ENCODE measurements around the gene L1CAM.
"Not testable (repeated sequence)": the region's sequence is repeated elsewhere in the genome, so short reads cannot be mapped to it uniquely, and the experiment has no call there.

The L1CAM gene

DNA sequence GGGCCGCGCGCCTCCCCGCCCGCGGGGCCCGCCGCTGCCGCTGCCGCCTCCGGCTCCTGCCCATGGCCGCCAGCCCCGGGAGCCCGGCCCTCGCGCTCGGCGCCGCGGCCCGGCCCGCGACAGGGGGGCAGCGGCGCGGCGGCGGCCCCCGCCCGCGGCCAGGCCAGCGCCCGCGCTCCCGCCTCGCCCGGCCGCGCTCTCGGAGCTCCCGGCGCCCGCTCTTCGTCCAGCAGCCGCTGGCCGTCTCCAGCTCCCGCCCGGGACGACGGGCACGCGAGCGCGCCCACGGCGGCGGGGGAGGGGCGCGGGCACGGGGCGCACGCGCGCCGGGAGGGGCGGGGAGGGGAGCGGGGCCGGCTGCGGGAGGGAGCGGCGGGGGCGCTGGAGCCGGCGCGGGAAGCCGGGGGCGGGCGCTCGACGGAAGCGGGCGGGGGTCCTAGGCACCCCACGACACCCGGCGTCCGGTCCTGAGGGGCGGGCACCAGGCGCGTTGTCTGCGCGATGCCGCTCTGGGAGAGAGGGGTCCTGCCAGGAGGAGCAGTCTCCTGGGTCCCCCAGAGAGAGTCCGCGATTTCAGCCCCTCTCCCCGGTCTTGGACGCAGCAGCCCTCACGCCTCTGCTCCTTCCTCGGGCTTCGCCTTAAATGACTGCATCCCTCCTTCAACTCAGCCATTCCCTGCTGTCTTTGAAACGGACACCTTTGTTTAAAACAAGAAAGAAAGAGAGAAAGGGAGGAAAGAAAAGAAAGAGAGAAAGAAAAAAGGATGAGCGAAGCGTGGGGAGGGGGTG lies 55.1 kb downstream of the L1CAM start:
- no peak for DNase-seq (ENCODE audit: low read depth in 4 of 4, low spot score in 1 of 4)

DNA sequence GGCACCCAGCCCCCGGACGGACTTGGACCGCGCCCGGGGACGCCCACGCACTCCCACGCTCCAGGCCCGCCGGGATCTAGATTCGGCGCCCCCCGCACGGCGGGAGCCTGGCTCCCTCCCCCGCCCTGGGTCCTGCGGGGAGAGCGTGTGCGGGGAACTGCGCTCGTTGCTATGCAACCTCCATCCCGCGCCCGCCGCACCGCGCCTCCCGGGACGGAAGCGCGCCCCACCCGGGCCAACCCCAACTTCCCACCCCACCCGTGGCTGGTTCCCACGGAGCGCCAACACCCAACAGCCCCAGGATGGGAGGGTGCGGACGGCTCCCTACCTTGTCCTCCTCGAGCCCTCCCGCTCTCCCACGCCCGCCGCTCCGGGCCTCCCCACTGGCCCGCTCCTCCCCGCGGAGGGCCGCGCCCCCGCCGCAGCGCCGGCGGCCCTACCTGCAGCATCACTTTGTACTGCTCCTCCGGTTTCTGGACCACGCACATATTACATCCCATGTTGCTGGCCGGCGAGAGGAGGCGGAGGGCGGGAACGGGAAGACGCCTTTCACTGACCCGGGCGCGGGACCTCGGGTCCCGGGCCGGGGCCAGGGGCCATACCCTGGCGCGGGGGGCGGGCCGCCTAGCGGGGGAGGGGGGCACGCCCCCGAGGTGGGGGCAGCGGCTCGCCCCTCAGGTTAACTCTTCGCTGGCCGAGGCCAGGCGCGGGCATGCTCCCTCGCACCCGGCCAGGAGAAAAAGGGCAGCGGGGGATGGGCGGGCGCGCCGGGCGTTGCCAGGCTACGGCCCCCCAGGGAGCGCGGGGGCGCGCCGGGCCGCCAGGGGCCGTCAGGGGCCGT lies 56.0 kb downstream of the L1CAM start, which contains the start of gene PDZD4:
Gene PDZD4, minus strand, starts transcription at position 746 of the 841 bp plus-strand sequence. Its CDS starts 246 bp downstream, at position 500.
- no peak for DNase-seq (ENCODE audit: low read depth in 4 of 4, low spot score in 1 of 4)

DNA sequence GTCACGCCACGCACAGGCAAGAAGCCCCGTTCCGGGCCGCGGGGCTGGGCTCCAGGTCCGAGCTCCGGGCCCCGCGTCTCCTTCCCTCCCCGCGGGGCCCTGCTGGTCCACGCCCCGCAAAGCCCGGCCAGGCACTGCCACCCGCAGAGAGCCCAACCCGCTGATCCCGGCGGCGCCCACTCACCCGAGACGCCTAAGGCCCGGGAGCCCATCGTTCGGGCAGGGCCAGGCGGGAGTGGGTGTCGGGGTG lies 56.5 kb downstream of the L1CAM start:
- no peak for DNase-seq (ENCODE audit: low read depth in 4 of 4, low spot score in 1 of 4)

DNA sequence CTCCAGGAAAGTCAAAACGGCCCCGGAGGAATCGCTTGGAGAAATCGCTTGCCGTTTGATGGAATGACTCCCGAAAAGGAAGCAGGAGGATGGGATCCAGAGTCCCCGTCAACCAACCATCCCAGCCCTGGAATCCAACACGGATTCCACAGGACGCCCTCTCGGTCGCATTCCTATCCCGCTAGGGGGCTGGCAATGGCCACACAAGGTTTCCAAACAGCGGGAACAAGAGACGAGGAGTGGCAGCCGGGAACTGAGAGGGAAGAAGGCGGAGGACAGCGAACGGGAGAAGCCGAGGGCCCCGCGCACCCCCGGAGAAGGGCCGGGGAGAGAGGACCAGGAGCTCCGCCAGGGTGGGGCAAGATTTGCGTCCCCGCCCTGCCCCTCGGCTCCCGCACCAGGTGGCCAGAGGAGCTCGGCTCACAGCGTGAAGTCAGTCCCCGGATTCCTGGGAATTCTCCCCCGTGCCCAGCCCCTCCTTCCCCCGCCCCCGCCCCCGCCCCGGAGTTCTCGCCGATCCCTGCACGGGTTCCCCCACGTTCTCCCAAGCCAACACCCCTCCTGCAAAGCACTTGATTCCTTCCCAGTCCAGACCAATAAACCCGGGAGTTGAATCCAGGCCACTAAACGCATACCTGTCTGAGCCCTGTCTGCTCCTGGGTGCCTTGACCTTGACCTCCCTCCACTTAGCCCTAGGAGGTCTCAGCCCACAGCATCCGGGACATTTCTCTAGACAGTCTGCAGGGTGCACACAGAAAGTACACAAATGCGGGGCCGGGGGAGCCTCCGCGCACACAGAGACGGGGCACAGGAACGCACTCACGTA lies 57.0 kb downstream of the L1CAM start:
- no peak for DNase-seq (ENCODE audit: low read depth in 4 of 4, low spot score in 1 of 4)

- DNase-seq (ENCODE audit: low read depth in 4 of 4, low spot score in 1 of 4) = no peak
These were observed 57.7 kb downstream of the L1CAM start for GRCh38 chrX:153828308-153828707.

- no peak for DNase-seq (ENCODE audit: low read depth in 4 of 4, low spot score in 1 of 4)
These were observed 58.1 kb downstream of the L1CAM start for GRCh38 chrX:153827903-153828302.

DNA sequence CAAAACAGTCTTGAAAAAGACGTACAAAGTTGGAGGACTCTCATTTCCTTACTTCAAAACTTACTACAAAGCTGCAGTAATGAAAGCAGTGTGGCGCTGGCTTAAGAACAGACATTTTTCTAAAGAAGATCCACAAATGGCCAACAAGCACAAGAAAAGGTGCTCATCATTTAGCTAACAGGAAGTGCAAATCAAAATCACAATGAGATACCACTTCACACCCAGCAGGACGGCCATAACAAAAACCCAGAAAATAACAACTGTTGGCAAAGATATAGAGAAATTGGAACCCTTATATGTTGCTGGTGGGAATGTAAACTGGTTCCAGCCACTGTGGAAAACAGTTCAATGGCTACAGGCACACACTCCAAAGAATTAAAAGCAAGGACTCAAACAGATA lies 59.0 kb downstream of the L1CAM start:
- no peak for DNase-seq (ENCODE audit: low read depth in 4 of 4, low spot score in 1 of 4)

DNA sequence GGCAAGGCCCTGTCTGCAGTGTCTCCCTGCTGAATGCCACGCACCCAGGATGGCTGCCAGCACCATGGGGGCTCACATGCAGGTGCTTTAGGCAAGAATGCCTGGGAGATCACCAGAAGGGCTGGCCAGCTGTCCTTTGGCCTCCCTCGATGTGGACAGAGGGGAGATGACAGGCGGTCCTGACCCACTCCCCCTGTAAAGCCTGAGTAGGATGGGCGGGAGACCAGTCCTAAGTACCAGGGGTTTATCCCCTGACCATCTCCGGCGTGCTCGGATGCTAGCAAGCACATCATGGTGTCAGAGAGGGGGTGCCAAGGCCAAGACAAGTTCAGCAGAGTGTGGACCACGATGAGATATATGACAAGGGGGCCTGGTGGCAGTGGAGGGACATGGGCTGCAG lies 60.9 kb downstream of the L1CAM start:
- DNase-seq (ENCODE audit: low read depth in 4 of 4, low spot score in 1 of 4) = no peak

- no peak for DNase-seq (ENCODE audit: low read depth in 4 of 4, low spot score in 1 of 4)
These were observed 61.6 kb downstream of the L1CAM start for GRCh38 chrX:153824348-153824747.

- no peak for DNase-seq (ENCODE audit: low read depth in 4 of 4, low spot score in 1 of 4)
These were observed 64.9 kb downstream of the L1CAM start for GRCh38 chrX:153821066-153821465.

- no peak for DNase-seq (ENCODE audit: low read depth in 4 of 4, low spot score in 1 of 4)
These were observed 65.4 kb downstream of the L1CAM start for GRCh38 chrX:153820601-153821000.

DNA sequence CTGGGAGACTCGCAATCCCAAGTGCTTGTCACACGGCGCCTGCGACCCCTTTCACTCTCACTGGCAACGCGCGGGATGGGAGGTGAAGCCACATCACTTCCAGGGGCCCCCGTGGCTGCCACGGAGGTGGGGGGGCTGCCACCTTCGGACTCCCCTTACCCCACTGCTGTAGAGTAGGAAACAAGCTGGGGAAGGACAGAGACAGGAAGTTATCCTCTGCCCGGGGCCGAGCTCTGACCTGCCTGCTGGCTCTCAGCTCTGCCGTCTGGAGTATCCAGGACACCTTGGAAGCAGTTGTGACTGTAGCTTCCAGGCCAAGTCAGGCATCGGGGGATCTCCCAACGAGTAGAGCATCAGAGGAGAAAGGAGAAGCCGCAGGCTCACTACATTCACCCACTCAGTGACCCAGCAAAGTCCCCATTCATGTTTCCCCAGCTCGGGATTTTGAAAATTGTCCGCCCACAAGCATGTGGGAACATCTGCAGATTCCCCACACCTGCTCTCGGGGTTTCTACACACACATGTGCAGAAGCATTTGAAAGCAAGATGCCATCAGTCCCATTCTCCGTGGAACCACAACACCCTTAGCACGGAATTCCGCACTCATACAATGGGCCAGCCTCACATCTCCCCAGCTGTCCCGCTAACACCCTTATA lies 66.5 kb downstream of the L1CAM start:
- no peak for DNase-seq (ENCODE audit: low read depth in 4 of 4, low spot score in 1 of 4)

DNA sequence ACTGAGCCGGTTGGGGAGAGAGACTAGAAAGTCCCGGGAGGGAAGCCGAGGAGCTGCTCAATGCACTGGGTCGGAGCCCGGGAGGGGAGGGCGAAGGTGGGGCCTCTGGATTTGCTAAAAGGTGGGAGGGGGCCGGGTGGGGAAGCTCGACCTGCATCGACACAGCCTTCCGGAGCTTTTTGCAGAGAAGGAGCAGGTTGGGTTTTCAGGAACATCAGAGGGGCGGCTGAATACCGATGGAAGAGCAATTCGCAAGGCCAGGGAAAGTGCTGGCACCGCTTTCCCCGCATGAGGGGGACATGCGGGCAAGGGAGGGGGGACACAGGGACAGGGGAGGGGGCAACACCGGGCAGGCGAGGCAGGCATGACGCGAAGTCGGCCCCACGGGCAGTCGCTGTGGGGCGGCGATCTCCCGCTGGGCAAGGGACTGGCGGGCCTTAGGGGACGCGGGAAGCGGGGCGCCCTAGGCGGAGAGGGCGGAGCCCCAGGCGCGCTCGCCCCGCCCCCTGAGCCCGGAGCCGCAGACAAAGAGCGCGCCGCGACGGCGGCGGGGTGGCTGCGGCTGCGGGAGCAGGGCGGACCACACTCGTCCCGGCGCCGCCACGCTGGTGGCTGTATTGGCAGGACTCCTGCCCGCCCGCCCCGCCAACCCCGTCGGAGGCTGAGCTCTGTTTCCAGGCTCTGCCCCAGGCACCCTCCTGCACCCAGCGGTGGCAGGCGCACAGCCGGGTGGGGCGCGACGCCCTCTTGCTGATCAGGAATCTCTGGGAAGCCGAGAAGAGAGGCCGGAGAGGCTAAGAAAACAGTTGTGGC lies 67.2 kb downstream of the L1CAM start:
- peak in 2 of 4 experiments; percentile 33 to 50 for DNase-seq (ENCODE audit: low read depth in 4 of 4, low spot score in 1 of 4)

- DNase-seq (ENCODE audit: low read depth in 4 of 4, low spot score in 1 of 4) = not testable (repeated sequence)
These were observed 67.9 kb downstream of the L1CAM start for GRCh38 chrX:153818064-153818463.

- DNase-seq (ENCODE audit: low read depth in 4 of 4, low spot score in 1 of 4) = no peak
These were observed 68.9 kb downstream of the L1CAM start for GRCh38 chrX:153816831-153817690.

DNA sequence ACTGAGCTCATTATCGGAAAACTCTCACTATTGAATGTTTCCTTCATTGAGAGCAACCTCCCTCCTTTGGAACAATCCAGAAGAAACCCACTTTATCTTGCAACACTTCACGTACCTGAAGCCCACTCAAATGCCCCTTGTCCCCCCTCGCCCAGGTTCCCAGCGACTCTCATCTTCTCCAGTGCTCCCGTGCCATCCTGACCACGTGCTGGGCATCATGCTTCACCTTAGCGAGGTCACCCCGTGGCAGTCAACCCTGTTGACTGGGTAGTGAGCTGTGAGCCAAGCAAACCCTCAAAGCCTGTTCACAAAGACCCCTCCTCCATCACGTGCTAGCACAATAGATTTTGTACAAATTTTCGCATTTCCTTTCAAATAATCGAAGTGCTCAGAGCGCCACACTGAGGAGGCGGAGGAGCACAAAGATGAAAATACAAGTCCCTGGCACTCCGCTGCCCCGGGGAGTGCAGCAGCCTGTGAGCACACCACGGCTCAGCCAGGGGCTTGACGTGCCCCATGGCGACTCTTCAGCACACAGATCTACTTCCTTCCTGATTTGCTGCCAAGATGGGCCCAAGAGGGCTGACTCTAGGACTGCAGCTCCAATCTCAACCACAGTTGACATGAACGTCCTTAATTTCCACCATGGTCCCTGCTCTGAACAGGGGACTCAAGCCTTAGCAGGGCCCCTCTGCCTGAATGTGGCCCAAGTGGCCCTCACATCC lies 71.2 kb downstream of the L1CAM start:
- DNase-seq (ENCODE audit: low read depth in 4 of 4, low spot score in 1 of 4) = no peak

DNA sequence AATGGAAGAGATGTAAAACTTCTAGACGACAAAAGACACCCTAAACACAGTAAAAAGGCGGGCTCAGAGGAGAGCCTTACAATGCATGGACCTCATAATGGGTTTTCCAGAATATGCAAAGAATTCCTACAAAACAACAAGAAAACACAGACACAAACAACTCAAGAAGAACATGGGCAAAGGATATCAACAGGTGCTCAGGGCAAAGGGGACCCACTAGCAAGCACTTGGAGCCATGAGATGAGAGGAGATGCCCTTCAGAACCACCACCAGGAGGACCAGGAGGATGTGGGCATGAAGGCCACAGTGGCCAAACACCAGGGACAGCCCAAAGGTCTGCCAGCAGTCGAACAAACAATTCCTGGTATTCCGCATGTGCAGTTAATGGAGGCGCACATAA lies 72.8 kb downstream of the L1CAM start:
- no peak for DNase-seq (ENCODE audit: low read depth in 4 of 4, low spot score in 1 of 4)

- no peak for DNase-seq (ENCODE audit: low read depth in 4 of 4, low spot score in 1 of 4)
These were observed 73.8 kb downstream of the L1CAM start for GRCh38 chrX:153812220-153812619.

All from stimulated activated CD4-positive, alpha-beta T cell treated with anti-CD3 and anti-CD28 coated beads, Interleukin-1b, Interleukin-23, amount 100 ng/mL, for 24 hours (primary cell).